SK-N-SH (cell line): ENCODE results near the gene GALNT18.

ENCODE experiments used
- EZH2phosphoT487 ChIP-seq: fragments of 200-600 bp; sonication (generic); IDR thresholded peaks from 2 replicates; pipeline ENCODE4 v1.6.1; 2017; ENCODE audit warnings: low read depth, mixed run types, mild to moderate bottlenecking, antibody characterized with exemption, moderate library complexity, borderline replicate concordance
- NFIC ChIP-seq: IDR thresholded peaks from 2 replicates; pipeline ENCODE4 v1.4.0; 2012; ENCODE audit warnings: borderline replicate concordance
- SMC3 ChIP-seq: IDR thresholded peaks from 2 replicates; pipeline ENCODE4 v1.6.1; 2012; ENCODE audit warnings: low read depth, low read length, improper control_type of control experiment
- TEAD4 ChIP-seq: IDR thresholded peaks from 2 replicates; pipeline ENCODE4 v1.4.0; 2012; ENCODE audit warnings: mild to moderate bottlenecking, borderline replicate concordance; ENCODE audit not compliant: insufficient read depth
- TF ChIP-seq, protein P1 (sequence below): IDR thresholded peaks from 2 replicates; pipeline ENCODE4 v1.4.0; 2012; ENCODE audit warnings: low read depth, borderline replicate concordance
- TF ChIP-seq, protein P2 (sequence below): fragments of 200-600 bp; sonication (generic); IDR thresholded peaks from 2 replicates; pipeline ENCODE4 v1.6.1; 2017; ENCODE audit warnings: antibody characterized with exemption, mild to moderate bottlenecking, moderate library complexity
- TF ChIP-seq, protein P3 (sequence below): IDR thresholded peaks from 2 replicates; pipeline ENCODE4; 2012
- TF ChIP-seq, protein P4 (sequence below): IDR thresholded peaks from 2 replicates; pipeline ENCODE4 v1.4.0; 2012; ENCODE audit warnings: low read depth
- TF ChIP-seq, protein P5 (sequence below): IDR thresholded peaks from 2 replicates; pipeline ENCODE4 v1.6.1; 2012; ENCODE audit warnings: mild to moderate bottlenecking, low read depth, low read length, moderate library complexity

DNA sequence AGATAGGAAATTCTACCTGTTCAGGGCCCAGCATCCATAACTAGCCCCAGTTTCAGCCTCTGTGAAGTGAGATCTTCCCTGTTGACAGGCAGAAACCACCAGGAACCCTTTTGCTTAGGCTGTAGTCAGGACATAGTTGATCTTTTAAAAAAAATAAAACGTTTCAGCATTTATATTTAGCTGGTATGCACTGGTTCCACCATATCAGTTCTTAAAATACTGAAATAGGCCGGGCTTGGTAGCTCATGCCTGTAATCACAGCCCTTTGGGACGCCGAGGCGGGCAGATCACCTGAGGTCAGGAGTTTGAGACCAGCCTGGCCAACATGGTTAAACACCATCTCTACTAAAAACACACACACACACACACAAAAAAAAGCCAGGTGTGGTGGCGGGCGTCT lies 35.3 kb downstream of the GALNT18 start:
- TF ChIP-seq NFIC, result no peak
- TF ChIP-seq, protein P1, sequence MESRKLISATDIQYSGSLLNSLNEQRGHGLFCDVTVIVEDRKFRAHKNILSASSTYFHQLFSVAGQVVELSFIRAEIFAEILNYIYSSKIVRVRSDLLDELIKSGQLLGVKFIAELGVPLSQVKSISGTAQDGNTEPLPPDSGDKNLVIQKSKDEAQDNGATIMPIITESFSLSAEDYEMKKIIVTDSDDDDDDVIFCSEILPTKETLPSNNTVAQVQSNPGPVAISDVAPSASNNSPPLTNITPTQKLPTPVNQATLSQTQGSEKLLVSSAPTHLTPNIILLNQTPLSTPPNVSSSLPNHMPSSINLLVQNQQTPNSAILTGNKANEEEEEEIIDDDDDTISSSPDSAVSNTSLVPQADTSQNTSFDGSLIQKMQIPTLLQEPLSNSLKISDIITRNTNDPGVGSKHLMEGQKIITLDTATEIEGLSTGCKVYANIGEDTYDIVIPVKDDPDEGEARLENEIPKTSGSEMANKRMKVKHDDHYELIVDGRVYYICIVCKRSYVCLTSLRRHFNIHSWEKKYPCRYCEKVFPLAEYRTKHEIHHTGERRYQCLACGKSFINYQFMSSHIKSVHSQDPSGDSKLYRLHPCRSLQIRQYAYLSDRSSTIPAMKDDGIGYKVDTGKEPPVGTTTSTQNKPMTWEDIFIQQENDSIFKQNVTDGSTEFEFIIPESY, result no peak
- TF ChIP-seq, protein P2, sequence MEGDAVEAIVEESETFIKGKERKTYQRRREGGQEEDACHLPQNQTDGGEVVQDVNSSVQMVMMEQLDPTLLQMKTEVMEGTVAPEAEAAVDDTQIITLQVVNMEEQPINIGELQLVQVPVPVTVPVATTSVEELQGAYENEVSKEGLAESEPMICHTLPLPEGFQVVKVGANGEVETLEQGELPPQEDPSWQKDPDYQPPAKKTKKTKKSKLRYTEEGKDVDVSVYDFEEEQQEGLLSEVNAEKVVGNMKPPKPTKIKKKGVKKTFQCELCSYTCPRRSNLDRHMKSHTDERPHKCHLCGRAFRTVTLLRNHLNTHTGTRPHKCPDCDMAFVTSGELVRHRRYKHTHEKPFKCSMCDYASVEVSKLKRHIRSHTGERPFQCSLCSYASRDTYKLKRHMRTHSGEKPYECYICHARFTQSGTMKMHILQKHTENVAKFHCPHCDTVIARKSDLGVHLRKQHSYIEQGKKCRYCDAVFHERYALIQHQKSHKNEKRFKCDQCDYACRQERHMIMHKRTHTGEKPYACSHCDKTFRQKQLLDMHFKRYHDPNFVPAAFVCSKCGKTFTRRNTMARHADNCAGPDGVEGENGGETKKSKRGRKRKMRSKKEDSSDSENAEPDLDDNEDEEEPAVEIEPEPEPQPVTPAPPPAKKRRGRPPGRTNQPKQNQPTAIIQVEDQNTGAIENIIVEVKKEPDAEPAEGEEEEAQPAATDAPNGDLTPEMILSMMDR, result no peak
- TF ChIP-seq, protein P3, sequence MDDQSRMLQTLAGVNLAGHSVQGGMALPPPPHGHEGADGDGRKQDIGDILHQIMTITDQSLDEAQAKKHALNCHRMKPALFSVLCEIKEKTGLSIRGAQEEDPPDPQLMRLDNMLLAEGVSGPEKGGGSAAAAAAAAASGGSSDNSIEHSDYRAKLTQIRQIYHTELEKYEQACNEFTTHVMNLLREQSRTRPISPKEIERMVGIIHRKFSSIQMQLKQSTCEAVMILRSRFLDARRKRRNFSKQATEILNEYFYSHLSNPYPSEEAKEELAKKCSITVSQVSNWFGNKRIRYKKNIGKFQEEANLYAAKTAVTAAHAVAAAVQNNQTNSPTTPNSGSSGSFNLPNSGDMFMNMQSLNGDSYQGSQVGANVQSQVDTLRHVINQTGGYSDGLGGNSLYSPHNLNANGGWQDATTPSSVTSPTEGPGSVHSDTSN, result no peak
- TF ChIP-seq, protein P4, sequence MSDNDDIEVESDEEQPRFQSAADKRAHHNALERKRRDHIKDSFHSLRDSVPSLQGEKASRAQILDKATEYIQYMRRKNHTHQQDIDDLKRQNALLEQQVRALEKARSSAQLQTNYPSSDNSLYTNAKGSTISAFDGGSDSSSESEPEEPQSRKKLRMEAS, result no peak
- no peak for TF ChIP-seq SMC3
- TF ChIP-seq EZH2phosphoT487, result no peak
- TF ChIP-seq, protein P5, sequence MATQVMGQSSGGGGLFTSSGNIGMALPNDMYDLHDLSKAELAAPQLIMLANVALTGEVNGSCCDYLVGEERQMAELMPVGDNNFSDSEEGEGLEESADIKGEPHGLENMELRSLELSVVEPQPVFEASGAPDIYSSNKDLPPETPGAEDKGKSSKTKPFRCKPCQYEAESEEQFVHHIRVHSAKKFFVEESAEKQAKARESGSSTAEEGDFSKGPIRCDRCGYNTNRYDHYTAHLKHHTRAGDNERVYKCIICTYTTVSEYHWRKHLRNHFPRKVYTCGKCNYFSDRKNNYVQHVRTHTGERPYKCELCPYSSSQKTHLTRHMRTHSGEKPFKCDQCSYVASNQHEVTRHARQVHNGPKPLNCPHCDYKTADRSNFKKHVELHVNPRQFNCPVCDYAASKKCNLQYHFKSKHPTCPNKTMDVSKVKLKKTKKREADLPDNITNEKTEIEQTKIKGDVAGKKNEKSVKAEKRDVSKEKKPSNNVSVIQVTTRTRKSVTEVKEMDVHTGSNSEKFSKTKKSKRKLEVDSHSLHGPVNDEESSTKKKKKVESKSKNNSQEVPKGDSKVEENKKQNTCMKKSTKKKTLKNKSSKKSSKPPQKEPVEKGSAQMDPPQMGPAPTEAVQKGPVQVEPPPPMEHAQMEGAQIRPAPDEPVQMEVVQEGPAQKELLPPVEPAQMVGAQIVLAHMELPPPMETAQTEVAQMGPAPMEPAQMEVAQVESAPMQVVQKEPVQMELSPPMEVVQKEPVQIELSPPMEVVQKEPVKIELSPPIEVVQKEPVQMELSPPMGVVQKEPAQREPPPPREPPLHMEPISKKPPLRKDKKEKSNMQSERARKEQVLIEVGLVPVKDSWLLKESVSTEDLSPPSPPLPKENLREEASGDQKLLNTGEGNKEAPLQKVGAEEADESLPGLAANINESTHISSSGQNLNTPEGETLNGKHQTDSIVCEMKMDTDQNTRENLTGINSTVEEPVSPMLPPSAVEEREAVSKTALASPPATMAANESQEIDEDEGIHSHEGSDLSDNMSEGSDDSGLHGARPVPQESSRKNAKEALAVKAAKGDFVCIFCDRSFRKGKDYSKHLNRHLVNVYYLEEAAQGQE, result no peak
- TF ChIP-seq TEAD4, result no peak
